ENCODE data around the gene UBASH3A. TPM values are rescaled to one million over a fixed set of nuclear protein-coding genes. Genes with fewer than 3 reads are reported as not detected.

UBASH3A gene
- total RNA-seq, 2 donors from 2014 or later: 0.12 TPM; not detected in 1

DNA sequence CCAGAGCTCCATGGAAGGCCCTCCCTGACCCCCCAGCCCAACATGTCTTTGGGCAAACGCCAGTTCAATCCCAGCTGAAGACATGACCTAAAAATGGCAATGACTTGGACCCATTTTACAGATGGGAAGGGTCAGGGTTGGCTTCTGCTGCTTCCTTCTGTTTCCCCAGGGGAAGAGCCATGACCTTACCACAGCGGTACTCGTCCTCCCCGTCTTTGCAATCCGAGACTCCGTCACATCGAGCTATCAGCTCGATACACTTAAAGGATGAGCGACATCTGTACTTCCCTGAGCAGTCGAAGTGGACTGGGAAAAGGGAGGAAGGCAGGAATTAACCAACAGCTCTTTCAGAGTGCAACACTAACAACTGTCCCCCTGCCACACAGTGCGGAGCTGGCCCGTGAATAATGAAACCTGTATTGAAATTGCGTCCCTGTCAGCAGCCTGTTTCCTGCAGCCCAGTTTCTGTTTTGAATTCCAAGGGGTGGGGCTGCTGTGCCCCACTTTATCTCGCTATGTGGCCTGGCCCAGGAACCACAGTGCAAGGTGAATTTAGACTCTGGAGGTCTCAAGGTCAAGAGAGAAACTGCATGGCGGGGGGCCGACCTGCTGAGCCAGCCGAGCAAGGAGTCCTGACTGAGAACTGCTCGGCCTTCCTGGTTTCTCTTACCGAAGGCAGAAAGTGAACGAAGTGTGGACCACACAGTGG is 14.8 kb upstream of the UBASH3A start:
- H3K4me3 ChIP-seq: no peak overlapping the region
- H3K27me3 ChIP-seq: no peaks in the 10 kb centered on the region
- no peak for DNase-seq (ENCODE audit: low spot score)
- TF ChIP-seq CTCF (IDR thresholded peaks at IDR 0.05): no peak
- H3K9me3 ChIP-seq: no peaks in the 10 kb centered on the region
- no peaks in the 10 kb centered on the region for H3K36me3 ChIP-seq
- H3K27ac ChIP-seq: no peak overlapping the region
- no peaks in the 10 kb centered on the region for H3K4me1 ChIP-seq

- DNase-seq (ENCODE audit: low spot score): no peak
Observed at GRCh38 chr21:42389449-42389835, 14.3 kb upstream of the UBASH3A start.

GRCh38 chr21:42390193-42390592 is 13.5 kb upstream of the UBASH3A start:
- no peaks in the 10 kb centered on the region for H3K4me1 ChIP-seq
- no peaks in the 10 kb centered on the region for H3K27me3 ChIP-seq
- TF ChIP-seq CTCF (IDR thresholded peaks at IDR 0.05): no peak
- no peak overlapping the region for H3K4me3 ChIP-seq
- H3K27ac ChIP-seq: no peak overlapping the region
- H3K36me3 ChIP-seq: no peaks in the 10 kb centered on the region
- no peak for DNase-seq (ENCODE audit: low spot score)
- no peaks in the 10 kb centered on the region for H3K9me3 ChIP-seq

More at GRCh38 chr21:42389449-42389835, 14.3 kb upstream of the UBASH3A start:
- H3K4me3 ChIP-seq: no peak overlapping the region
- no peak overlapping the region for H3K27ac ChIP-seq
- no peaks in the 10 kb centered on the region for H3K4me1 ChIP-seq
- H3K27me3 ChIP-seq: no peaks in the 10 kb centered on the region
- H3K9me3 ChIP-seq: no peaks in the 10 kb centered on the region
- no peak for TF ChIP-seq CTCF (IDR thresholded peaks at IDR 0.05)
- H3K36me3 ChIP-seq: no peaks in the 10 kb centered on the region

- no peak for TF ChIP-seq CTCF (IDR thresholded peaks at IDR 0.05)
- Histone ChIP-seq H3K4me1 (no peaks in the 10 kb centered on the region), H3K36me3 (no peaks in the 10 kb centered on the region), H3K9me3 (no peaks in the 10 kb centered on the region), H3K27me3 (no peaks in the 10 kb centered on the region), H3K27ac (no peak overlapping the region), H3K4me3 (no peak overlapping the region)
- no peak for DNase-seq (ENCODE audit: low spot score)
Observed at GRCh38 chr21:42390696-42391095, 13.0 kb upstream of the UBASH3A start.

- no peaks in the 10 kb centered on the region for H3K27me3 ChIP-seq
- no peak for DNase-seq (ENCODE audit: low spot score)
Observed at GRCh38 chr21:42391297-42391696, 12.4 kb upstream of the UBASH3A start.

More at GRCh38 chr21:42391297-42391696, 12.4 kb upstream of the UBASH3A start:
- TF ChIP-seq CTCF (IDR thresholded peaks at IDR 0.05): no peak
- Histone ChIP-seq H3K36me3 (no peaks in the 10 kb centered on the region), H3K4me1 (no peaks in the 10 kb centered on the region), H3K9me3 (no peaks in the 10 kb centered on the region), H3K27ac (no peak overlapping the region), H3K4me3 (no peak overlapping the region)

All from right atrium auricular region (tissue), 2 donors.